ENCODE data around the gene CD300C. TPM values are rescaled to one million over a fixed set of nuclear protein-coding genes. Genes with fewer than 3 reads are reported as not detected.

CD300C gene
- total RNA-seq, 2 experiments from 2014 or later = 0.41 to 0.50 TPM

GRCh38 chr17:74547736-74548135 is 1.8 kb upstream of the CD300C start:
- POLR2A ChIA-PET = no interaction called here
- Histone ChIP-seq H3K9me3 (ENCODE audit: control insufficient read depth in 1 of 2, insufficient read depth in 1 of 2, low read length in 2 of 2) (no peaks in the 10 kb centered on the region), H3K4me1 (ENCODE audit: insufficient read depth, low read length) (no peaks in the 10 kb centered on the region), H3K36me3 (ENCODE audit: insufficient read depth, low read length) (no peaks in the 10 kb centered on the region), H3K27me3 (ENCODE audit: control insufficient read depth in 1 of 2, insufficient read depth in 2 of 2, low read length in 2 of 2) (peaks cover 0 to 3% of the 10 kb centered on the region in 2 experiments), H3K4me3 (ENCODE audit: low read length) (no peak overlapping the region), H3K27ac (ENCODE audit: low read depth in 1 of 2, low read length in 2 of 2) (no peak overlapping the region)
- no peaks in the 10 kb centered on the region for H3K27me3 Mint-ChIP-seq
- peaks cover 5% of the 10 kb centered on the region for H3K4me1 Mint-ChIP-seq (ENCODE audit: low read depth)
- ATAC-seq (ENCODE audit: poor library complexity) (no peak), DNase-seq (peak in 1 of 14 experiments; percentile 19)
- intact Hi-C loops (cut with DNase I, micrococcal nuclease) = no loop called here
- no peak overlapping the region for H3K27ac Mint-ChIP-seq
- H3K4me3 Mint-ChIP-seq = no peak overlapping the region
- TF ChIP-seq, protein P1, sequence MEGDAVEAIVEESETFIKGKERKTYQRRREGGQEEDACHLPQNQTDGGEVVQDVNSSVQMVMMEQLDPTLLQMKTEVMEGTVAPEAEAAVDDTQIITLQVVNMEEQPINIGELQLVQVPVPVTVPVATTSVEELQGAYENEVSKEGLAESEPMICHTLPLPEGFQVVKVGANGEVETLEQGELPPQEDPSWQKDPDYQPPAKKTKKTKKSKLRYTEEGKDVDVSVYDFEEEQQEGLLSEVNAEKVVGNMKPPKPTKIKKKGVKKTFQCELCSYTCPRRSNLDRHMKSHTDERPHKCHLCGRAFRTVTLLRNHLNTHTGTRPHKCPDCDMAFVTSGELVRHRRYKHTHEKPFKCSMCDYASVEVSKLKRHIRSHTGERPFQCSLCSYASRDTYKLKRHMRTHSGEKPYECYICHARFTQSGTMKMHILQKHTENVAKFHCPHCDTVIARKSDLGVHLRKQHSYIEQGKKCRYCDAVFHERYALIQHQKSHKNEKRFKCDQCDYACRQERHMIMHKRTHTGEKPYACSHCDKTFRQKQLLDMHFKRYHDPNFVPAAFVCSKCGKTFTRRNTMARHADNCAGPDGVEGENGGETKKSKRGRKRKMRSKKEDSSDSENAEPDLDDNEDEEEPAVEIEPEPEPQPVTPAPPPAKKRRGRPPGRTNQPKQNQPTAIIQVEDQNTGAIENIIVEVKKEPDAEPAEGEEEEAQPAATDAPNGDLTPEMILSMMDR (IDR thresholded peaks at IDR 0.05) = no peak
- no peaks in the 10 kb centered on the region for H3K36me3 Mint-ChIP-seq (ENCODE audit: low read depth)
- H3K9me3 Mint-ChIP-seq = no peaks in the 10 kb centered on the region
- CTCF ChIA-PET = no interaction called here

DNA sequence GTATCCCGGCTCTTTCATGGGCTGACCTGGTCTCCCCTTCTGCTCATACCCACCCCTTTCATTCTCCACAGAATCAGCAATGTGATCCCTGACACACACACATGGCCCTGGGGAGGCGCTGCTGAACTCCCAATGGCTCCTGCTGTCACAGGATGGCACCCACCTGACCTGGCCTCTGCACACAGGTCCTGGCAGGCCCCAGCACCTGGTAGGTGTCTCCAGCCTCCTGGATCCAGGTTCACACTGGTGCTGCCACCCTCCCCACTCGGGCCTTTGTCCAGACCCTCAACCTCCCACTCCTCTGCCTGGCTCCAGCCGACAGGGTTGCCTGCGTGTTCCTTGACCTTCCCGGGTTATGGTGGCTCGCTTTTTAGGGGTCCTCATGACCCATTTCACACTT is 1.3 kb upstream of the CD300C start:
- H3K4me3 ChIP-seq (ENCODE audit: low read length) = no peak overlapping the region
- intact Hi-C loops (cut with DNase I, micrococcal nuclease) = no loop called here
- no peaks in the 10 kb centered on the region for H3K9me3 ChIP-seq (ENCODE audit: control insufficient read depth in 1 of 2, insufficient read depth in 1 of 2, low read length in 2 of 2)
- H3K4me1 ChIP-seq (ENCODE audit: insufficient read depth, low read length) = no peaks in the 10 kb centered on the region
- peaks cover 0 to 3% of the 10 kb centered on the region in 2 experiments for H3K27me3 ChIP-seq (ENCODE audit: control insufficient read depth in 1 of 2, insufficient read depth in 2 of 2, low read length in 2 of 2)
- Mint-ChIP-seq H3K9me3 (no peaks in the 10 kb centered on the region), H3K36me3 (ENCODE audit: low read depth) (no peaks in the 10 kb centered on the region), H3K4me1 (ENCODE audit: low read depth) (peaks cover 5% of the 10 kb centered on the region), H3K27me3 (no peaks in the 10 kb centered on the region), H3K4me3 (no peak overlapping the region), H3K27ac (no peak overlapping the region)
- TF ChIP-seq, protein P1 (IDR thresholded peaks at IDR 0.05) = no peak
- CTCF ChIA-PET = no interaction called here
- no peak for DNase-seq
- no peak for ATAC-seq (ENCODE audit: poor library complexity)
- POLR2A ChIA-PET = no interaction called here
- H3K27ac ChIP-seq (ENCODE audit: low read depth in 1 of 2, low read length in 2 of 2) = no peak overlapping the region
- no peaks in the 10 kb centered on the region for H3K36me3 ChIP-seq (ENCODE audit: insufficient read depth, low read length)

DNA sequence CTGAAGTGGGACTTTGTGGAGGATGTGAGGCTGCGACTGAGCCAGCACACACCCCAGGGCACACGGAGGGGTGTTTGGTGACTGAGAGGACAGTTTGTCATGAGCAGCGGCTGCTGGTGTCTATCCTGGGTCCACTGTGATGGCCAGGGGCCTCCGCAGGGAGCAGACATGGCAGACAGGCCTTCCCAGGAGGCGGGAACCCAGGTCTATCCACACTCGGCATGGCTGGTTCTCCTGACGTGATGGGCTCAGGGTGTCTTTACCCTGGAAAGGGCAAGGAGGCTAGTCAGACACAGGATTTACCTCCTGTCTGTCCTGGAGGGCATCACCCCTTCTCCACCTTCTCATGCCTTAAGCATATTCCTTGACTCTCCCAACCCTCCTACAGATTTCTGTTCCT is 671 bp upstream of the CD300C start:
- TF ChIP-seq, protein P1 (IDR thresholded peaks at IDR 0.05) = no peak
- intact Hi-C loops (cut with DNase I, micrococcal nuclease) = no loop called here
- no peaks in the 10 kb centered on the region for H3K9me3 ChIP-seq (ENCODE audit: control insufficient read depth in 1 of 2, insufficient read depth in 1 of 2, low read length in 2 of 2)
- no peaks in the 10 kb centered on the region for H3K4me1 ChIP-seq (ENCODE audit: insufficient read depth, low read length)
- ChIA-PET POLR2A (no interaction called here), CTCF (no interaction called here)
- no peak overlapping the region for H3K27ac ChIP-seq (ENCODE audit: low read depth in 1 of 2, low read length in 2 of 2)
- H3K36me3 ChIP-seq (ENCODE audit: insufficient read depth, low read length) = no peaks in the 10 kb centered on the region
- DNase-seq (no peak), ATAC-seq (ENCODE audit: poor library complexity) (no peak)
- H3K27me3 ChIP-seq (ENCODE audit: control insufficient read depth in 1 of 2, insufficient read depth in 2 of 2, low read length in 2 of 2) = peaks cover 0 to 3% of the 10 kb centered on the region in 2 experiments
- H3K27me3 Mint-ChIP-seq = no peaks in the 10 kb centered on the region
- peaks cover 5% of the 10 kb centered on the region for H3K4me1 Mint-ChIP-seq (ENCODE audit: low read depth)
- no peak overlapping the region for H3K27ac Mint-ChIP-seq
- no peaks in the 10 kb centered on the region for H3K36me3 Mint-ChIP-seq (ENCODE audit: low read depth)
- no peak overlapping the region for H3K4me3 Mint-ChIP-seq
- no peaks in the 10 kb centered on the region for H3K9me3 Mint-ChIP-seq
- no peak overlapping the region for H3K4me3 ChIP-seq (ENCODE audit: low read length)

Data from CD4-positive, alpha-beta T cell (primary cell).